ENCODE measurements around the gene ERFL.
A peak's percentile ranks its signal among the peaks of the same experiment; 100 is the strongest.
"Not testable (repeated sequence)": the region's sequence is repeated elsewhere in the genome, so short reads cannot be mapped to it uniquely, and the experiment has no call there.

Gene ERFL

DNA sequence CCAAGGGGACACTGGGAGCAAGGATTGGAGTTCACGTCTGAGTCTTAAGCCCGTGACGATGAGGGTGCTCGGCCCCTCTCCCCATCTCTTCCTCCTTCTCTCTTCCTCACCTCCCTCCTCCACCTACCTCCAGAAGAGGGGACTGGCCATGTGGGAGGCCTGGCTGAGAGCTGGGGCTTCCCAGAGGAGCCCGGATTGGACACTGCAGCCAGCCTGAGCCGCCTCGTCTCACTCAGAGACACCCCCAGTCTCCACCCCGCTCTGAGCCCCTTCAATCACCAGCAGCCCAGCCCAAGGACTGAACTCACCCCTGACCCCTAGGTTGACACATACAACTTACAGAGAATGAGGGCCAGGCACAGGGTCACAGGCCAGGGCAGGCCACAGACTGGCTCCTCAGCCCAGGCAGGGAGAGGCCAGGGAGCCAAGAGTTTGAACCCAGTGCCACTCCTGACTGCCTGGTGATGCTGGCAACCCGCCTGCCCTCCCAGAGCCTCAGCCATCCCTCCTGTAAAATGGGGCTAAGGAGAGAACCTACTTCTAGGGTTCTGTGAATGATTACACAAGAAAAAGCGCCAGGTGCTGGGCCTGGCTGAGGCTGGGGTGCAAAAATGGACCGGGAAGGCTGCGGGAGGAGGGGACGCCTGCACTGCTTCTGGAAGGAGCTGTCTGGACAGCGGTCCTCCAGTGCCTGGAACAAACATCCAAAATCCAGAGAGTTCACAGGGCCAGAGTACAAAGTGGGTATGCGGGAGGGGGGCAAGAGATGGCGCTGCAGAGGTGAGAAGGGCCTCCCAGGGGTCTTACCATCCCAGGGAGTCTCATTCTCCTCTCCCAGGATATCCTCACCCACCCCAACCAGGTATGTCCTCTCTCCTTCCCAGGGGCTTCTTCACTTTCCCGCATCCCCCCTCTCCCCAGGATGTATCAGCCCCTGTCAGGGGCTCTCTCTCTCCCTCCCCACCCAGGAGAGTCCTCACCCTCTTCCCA, 50.0 kb downstream of the ERFL start:
- no peak for DNase-seq (ENCODE audit: low spot score)

GRCh38 chr19:41876847-41877832, 51.1 kb downstream of the ERFL start, which contains the start of gene CD79A:
CD79A (plus strand) TSS chr19:41877279; CDS start chr19:41877305, 26 bp downstream.
- DNase-seq (ENCODE audit: low spot score), result peak; percentile 98

- DNase-seq (ENCODE audit: low spot score), result not testable (repeated sequence)
These were observed 52.3 kb downstream of the ERFL start for GRCh38 chr19:41875973-41876372.

DNA sequence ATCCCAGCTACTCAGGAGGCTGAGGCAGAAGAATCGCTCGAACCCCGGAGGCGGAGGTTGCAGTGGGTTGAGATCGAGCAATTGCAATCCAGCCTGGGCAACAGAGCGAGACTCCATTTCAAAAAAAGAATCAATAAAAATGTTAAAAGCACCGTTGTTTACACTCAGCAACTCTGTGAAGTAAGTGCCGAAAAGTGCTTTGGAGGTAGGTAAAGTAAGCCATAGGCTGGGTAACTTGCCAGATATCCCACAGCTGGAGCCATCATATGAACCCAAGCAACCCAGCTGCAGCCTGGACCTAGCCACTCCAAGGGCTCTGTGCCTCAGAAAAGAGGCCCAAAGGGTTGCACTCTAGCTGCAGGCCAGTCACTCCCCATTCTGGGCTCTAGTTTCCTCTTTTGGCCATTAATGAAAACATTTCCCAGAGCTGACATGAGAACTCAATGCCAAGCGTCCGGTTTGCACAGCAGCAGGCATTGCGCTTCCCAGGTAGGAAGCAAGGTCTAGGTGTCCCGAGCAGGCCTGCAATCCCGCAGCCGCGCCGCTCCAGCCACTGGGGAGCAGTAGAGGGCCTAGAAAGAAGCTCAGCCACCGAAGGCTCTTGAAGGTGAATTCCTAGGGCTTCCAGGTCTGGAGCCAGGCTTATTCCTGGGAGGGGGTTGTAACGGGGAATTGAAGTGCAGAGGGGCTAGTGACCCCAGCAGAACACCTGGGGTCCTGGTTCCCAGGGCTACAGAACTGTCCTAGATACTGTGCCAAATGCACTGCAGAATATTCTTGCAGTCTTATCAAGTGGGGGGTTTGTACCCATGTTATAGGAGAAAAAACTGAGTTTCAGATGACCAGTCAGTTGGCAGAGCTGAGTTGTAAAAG, 55.2 kb downstream of the ERFL start:
- peak; percentile 78 for DNase-seq (ENCODE audit: low spot score)

- peak; percentile 33 for DNase-seq (ENCODE audit: low spot score)
These were observed 55.9 kb downstream of the ERFL start for GRCh38 chr19:41872384-41872774.

- peak; percentile 61 for DNase-seq (ENCODE audit: low spot score)
These were observed 56.5 kb downstream of the ERFL start for GRCh38 chr19:41871573-41872383.

GRCh38 chr19:41870401-41870873, 57.8 kb downstream of the ERFL start:
- DNase-seq (ENCODE audit: low spot score), result peak; percentile 44

- peak; percentile 38 for DNase-seq (ENCODE audit: low spot score)
These were observed 58.8 kb downstream of the ERFL start for GRCh38 chr19:41869374-41869955.

GRCh38 chr19:41868989-41869300, 59.3 kb downstream of the ERFL start:
- no peak for DNase-seq (ENCODE audit: low spot score)

DNA sequence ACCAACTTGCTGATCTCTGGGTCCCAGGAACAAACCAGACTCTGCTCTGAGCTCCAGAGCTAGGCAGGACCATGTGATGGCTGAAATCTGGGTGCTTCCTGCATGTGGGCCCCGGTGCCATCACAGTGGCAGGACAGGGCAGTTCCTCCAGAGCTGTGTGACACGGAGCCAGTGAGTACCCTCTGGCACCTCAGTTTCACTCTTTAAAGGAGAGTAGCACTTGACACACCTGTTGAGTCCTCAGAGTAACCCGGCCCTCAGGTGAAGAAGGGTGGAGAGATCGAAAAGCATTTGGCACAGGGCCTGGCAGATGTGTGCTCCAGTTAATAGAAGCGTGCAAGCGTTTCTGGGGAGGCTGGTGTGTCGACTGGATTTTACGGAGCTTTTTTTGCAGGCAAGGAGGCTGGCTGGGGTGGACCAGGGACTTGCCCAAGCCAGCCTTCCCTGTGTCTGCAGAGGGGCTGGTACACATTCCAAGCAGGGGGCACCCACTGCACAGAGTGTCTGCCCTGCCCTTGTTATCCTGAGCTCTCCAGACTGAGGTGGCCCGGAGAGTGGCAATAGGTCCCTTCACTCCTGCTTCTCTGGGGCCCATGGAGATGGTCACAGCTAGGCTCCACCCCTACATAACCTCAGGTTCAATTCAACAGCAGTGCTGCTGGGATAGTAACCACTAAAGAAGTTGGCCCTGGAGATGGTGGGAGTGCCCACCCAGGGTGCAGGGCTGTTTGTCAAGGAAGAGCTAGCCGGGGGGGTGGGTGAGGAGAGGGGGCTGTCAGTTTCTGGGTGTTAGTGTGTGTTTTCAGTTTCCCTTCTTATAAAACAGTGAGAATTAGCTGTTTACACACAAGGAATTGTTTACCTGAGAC, 59.9 kb downstream of the ERFL start:
- DNase-seq (ENCODE audit: low spot score), result peak; percentile 24

GRCh38 chr19:41866284-41866683, 62.0 kb downstream of the ERFL start:
- peak; percentile 40 for DNase-seq (ENCODE audit: low spot score)

- no peak for DNase-seq (ENCODE audit: low spot score)
These were observed 63.9 kb downstream of the ERFL start for GRCh38 chr19:41864374-41864773.

DNA sequence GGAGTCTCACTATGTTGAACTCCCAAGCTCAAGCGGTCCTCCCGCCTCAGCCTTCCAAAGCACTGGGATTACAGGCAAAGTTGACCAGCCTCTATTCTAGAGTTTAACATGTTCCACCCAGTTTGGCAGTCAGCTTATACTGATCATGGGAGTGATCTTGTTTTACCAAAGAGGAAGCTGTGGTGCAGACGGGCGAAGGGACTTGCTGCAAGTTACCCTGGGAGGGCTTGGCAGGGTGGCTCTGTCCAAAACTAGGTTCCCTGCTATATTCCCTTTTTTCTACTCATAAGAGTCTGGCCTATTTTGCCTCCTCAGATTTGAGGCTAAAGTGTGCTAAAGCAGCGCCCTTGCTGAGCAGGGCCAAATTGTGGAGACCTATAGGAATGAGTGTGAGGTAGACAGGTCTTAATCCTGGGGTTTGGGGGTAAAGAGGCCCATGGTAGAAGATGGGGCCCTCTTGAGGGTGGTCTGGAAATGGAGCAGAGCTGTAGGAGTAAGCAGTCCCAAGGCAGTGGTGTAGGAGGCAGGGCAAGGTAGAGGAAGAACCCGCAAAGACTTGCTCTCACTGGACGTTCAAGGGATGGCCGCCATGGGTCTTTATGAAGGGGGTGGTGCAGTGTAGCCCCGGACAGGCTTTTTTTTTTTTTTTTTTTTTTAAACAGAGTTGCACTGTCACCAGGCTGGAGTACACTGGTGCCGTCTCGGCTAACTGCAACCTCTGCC, 64.9 kb downstream of the ERFL start:
- DNase-seq (ENCODE audit: low spot score), result no peak

- no peak for DNase-seq (ENCODE audit: low spot score)
These were observed 65.7 kb downstream of the ERFL start for GRCh38 chr19:41862445-41862986.

- no peak for DNase-seq (ENCODE audit: low spot score)
These were observed 66.4 kb downstream of the ERFL start for GRCh38 chr19:41861846-41862245.

- DNase-seq (ENCODE audit: low spot score), result no peak
These were observed 67.0 kb downstream of the ERFL start for GRCh38 chr19:41861116-41861768.

DNA sequence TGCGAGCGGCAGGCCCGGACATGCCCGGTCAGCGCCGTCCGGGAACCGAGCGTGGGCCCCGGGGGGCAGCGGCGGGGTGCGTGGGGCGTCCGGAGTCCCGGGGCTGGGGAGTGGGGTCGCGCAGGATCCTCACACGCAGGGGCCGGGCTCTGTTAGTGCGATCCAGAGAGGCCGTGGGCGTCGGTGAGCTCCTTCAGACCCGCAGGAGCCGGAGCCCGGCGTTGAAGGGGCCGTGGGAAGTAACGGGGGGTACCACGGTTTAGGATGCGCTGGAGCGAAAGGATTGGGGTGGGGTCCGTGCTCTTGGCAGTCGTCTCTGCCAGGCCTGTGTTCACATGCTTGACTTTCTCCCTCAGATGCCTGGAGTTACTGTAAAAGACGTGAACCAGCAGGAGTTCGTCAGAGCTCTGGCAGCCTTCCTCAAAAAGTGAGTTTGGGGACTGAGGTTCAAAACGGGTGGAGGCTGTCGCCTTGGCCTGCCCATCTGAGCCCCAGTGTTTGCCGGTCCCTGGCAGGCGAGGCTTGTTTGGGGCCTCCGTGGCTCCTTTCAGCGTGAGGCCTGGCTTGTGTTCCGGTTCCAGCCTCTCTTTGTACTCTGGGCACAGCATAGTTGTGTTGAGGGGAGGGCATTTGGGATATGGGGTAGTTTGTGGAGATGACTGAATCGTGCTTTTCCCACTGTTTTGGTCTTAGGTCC, 67.7 kb downstream of the ERFL start:
- peak; percentile 45 for DNase-seq (ENCODE audit: low spot score)

All from NAMALWA (cell line).